Lower leg skin (tissue), 3 donors: ENCODE results near the gene HS3ST4.

ENCODE experiments used
- POLR2A ChIP-seq, 2 donors: fragments of 450-650 bp; IDR thresholded peaks; one replicate each; pipeline ENCODE4 v1.6.1; 2016 to 2017; ENCODE audit warnings: antibody characterized with exemption in 2 of 2, mild to moderate bottlenecking in 1 of 2, moderate library complexity in 1 of 2
- TF ChIP-seq, protein P1 (sequence below), 3 donors: fragments of 450-650 bp; IDR thresholded peaks; one replicate each; pipeline ENCODE4 v1.5.1; 2016; ENCODE audit warnings: antibody characterized with exemption in 3 of 3, mild to moderate bottlenecking in 3 of 3, moderate library complexity in 2 of 3

DNA sequence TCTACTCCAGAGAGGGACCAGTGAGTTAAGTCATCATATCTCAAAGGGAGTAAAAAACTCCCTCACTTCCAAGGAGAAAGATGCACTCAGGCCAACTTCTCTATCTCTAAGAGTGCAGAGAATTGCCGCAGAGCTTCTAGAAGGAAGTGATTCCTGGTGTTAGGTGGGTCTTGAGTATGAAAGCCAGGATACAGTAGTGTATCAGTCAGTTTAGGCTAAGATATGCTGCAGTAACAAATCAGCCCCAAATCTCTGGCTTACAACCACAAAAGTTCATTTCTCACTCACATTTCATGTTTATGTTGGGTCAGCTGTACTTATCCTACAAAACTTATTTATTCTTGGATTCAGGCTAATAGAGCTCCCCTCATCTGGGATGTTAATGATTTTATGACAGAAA lies 106.3 kb downstream of the HS3ST4 start:
- TF ChIP-seq, protein P1, sequence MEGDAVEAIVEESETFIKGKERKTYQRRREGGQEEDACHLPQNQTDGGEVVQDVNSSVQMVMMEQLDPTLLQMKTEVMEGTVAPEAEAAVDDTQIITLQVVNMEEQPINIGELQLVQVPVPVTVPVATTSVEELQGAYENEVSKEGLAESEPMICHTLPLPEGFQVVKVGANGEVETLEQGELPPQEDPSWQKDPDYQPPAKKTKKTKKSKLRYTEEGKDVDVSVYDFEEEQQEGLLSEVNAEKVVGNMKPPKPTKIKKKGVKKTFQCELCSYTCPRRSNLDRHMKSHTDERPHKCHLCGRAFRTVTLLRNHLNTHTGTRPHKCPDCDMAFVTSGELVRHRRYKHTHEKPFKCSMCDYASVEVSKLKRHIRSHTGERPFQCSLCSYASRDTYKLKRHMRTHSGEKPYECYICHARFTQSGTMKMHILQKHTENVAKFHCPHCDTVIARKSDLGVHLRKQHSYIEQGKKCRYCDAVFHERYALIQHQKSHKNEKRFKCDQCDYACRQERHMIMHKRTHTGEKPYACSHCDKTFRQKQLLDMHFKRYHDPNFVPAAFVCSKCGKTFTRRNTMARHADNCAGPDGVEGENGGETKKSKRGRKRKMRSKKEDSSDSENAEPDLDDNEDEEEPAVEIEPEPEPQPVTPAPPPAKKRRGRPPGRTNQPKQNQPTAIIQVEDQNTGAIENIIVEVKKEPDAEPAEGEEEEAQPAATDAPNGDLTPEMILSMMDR (IDR thresholded peaks at IDR 0.05) = no peak
- no peak for TF ChIP-seq POLR2A (IDR thresholded peaks at IDR 0.05)
